SU-DHL-6 (cell line): ENCODE data around the gene KCNK15.

Experiments
- H2AFZ ChIP-seq: fragments of 200-600 bp; sonication (generic); 2 replicates; pipeline ENCODE4 v1.6.1; 2014; ENCODE audit warnings: low read depth, mild to moderate bottlenecking, moderate library complexity, mixed read lengths, antibody characterized with exemption, low read length; ENCODE audit not compliant: severe bottlenecking
- H3F3A ChIP-seq: fragments of 200-600 bp; shearing (Covaris generic); 2 replicates; pipeline ENCODE4 v1.6.0; 2016; ENCODE audit warnings: antibody characterized with exemption, mild to moderate bottlenecking; ENCODE audit not compliant: insufficient read depth
- H3K27ac ChIP-seq: fragments of 200-600 bp; sonication (generic); 2 replicates; pipeline ENCODE4 v1.5.1; 2016; ENCODE audit warnings: low read depth, mild to moderate bottlenecking, low read length, moderate library complexity, mixed read lengths
- H3K27me3 ChIP-seq: fragments of 200-600 bp; sonication (generic), shearing (Covaris generic); 2 replicates; pipeline ENCODE4 v1.6.0; 2014; ENCODE audit warnings: mild to moderate bottlenecking, low read length
- H3K36me3 ChIP-seq: fragments of 200-600 bp; sonication (generic); 2 replicates; pipeline ENCODE4 v1.6.1; 2014; ENCODE audit warnings: mild to moderate bottlenecking, low read length, mixed read lengths
- H3K4me2 ChIP-seq: fragments of 300-600, 200-600 bp; shearing (Covaris generic), sonication (generic); 2 replicates; pipeline ENCODE4 v1.6.0; 2014; ENCODE audit warnings: low read length, low read depth, mild to moderate bottlenecking; ENCODE audit not compliant: poor library complexity, severe bottlenecking
- H3K4me3 ChIP-seq: fragments of 200-600 bp; sonication (generic); 2 replicates; pipeline ENCODE4 v1.5.1; 2014; ENCODE audit warnings: antibody characterized with exemption, low read length, mild to moderate bottlenecking, mixed read lengths; ENCODE audit not compliant: insufficient read depth, poor library complexity, severe bottlenecking
- H3K79me2 ChIP-seq: fragments of 200-600 bp; sonication (generic); 2 replicates; pipeline ENCODE4 v1.6.1; 2014; ENCODE audit warnings: mild to moderate bottlenecking, low read length, moderate library complexity; ENCODE audit not compliant: insufficient read depth
- H3K9ac ChIP-seq: fragments of 200-600 bp; sonication (generic); 2 replicates; pipeline ENCODE4 v1.7.0; 2014; ENCODE audit warnings: mild to moderate bottlenecking, low read length
- H3K9me2 ChIP-seq: fragments of 200-600 bp; sonication (generic); replicated peaks from 2 replicates; pipeline ENCODE4 v1.6.1; 2014; ENCODE audit warnings: low read length; ENCODE audit not compliant: insufficient read depth
- H3K9me3 ChIP-seq: fragments of 200-600 bp; sonication (generic); 2 replicates; pipeline ENCODE4 v1.6.1; 2014; ENCODE audit warnings: low read length, mixed read lengths; ENCODE audit not compliant: insufficient read depth
- H4K20me1 ChIP-seq: fragments of 200-600 bp; sonication (generic); 2 replicates; pipeline ENCODE4 v1.6.1; 2014; ENCODE audit warnings: low read depth, mild to moderate bottlenecking, antibody characterized with exemption, low read length, moderate library complexity, mixed read lengths
- CTCF ChIP-seq: fragments of 200-600 bp; sonication (generic); IDR thresholded peaks from one replicate; pipeline ENCODE4 v1.5.1; 2017; ENCODE audit warnings: antibody characterized with exemption, mild to moderate bottlenecking, low read length, moderate library complexity; ENCODE audit not compliant: insufficient read depth, poor library complexity, severe bottlenecking
- EZH2phosphoT487 ChIP-seq: fragments of 200-600 bp; sonication (generic), shearing (Covaris generic); conservative IDR thresholded peaks from 2 replicates; pipeline ENCODE4 v1.6.1; 2018; ENCODE audit warnings: mild to moderate bottlenecking, antibody characterized with exemption, low read length, moderate library complexity, mixed read lengths

The KCNK15 gene

GRCh38 chr20:44788706-44789456 is 43.2 kb downstream of the KCNK15 start:
- no peak overlapping the region for H3K4me2 ChIP-seq
- H3K79me2 ChIP-seq: no peaks in the 10 kb centered on the region
- H3K4me3 ChIP-seq: no peak overlapping the region
- H3K36me3 ChIP-seq: no peaks in the 10 kb centered on the region
- no peak overlapping the region for H2AFZ ChIP-seq
- H3K9me3 ChIP-seq: no peaks in the 10 kb centered on the region
- H4K20me1 ChIP-seq: no peaks in the 10 kb centered on the region
- H3K27ac ChIP-seq: no peak overlapping the region
- no peaks in the 10 kb centered on the region for H3K27me3 ChIP-seq
- H3F3A ChIP-seq: no peaks in the 10 kb centered on the region
- TF ChIP-seq EZH2phosphoT487: no peak
- TF ChIP-seq CTCF: no peak
- H3K9me2 ChIP-seq: no peaks in the 10 kb centered on the region
- H3K9ac ChIP-seq: no peak overlapping the region

- Histone ChIP-seq H3K4me3 (no peak overlapping the region), H3K9me3 (no peaks in the 10 kb centered on the region), H3K79me2 (no peaks in the 10 kb centered on the region), H3K9me2 (no peaks in the 10 kb centered on the region), H3K9ac (no peak overlapping the region), H3K36me3 (no peaks in the 10 kb centered on the region), H3F3A (no peaks in the 10 kb centered on the region), H3K4me2 (no peak overlapping the region), H2AFZ (no peak overlapping the region), H3K27ac (no peak overlapping the region), H3K27me3 (no peaks in the 10 kb centered on the region), H4K20me1 (no peaks in the 10 kb centered on the region)
- TF ChIP-seq CTCF (no peak), EZH2phosphoT487 (no peak)
These were observed 45.2 kb downstream of the KCNK15 start for GRCh38 chr20:44790638-44791393.

- H3K27ac ChIP-seq: no peak overlapping the region
- H3F3A ChIP-seq: no peaks in the 10 kb centered on the region
- H3K27me3 ChIP-seq: no peaks in the 10 kb centered on the region
- no peaks in the 10 kb centered on the region for H3K36me3 ChIP-seq
- no peak for TF ChIP-seq CTCF
- no peak for TF ChIP-seq EZH2phosphoT487
- H3K9me3 ChIP-seq: no peaks in the 10 kb centered on the region
- H4K20me1 ChIP-seq: no peaks in the 10 kb centered on the region
- H3K9me2 ChIP-seq: no peaks in the 10 kb centered on the region
- H3K4me2 ChIP-seq: no peak overlapping the region
- H2AFZ ChIP-seq: no peak overlapping the region
- H3K79me2 ChIP-seq: no peaks in the 10 kb centered on the region
- no peak overlapping the region for H3K9ac ChIP-seq
- H3K4me3 ChIP-seq: no peak overlapping the region
These were observed 47.1 kb downstream of the KCNK15 start for GRCh38 chr20:44792796-44793195.
